Midbrain (tissue), 1 donor: ENCODE measurements around the gene NAALAD2.
"Not testable (repeated sequence)": the region's sequence is repeated elsewhere in the genome, so short reads cannot be mapped to it uniquely, and the experiment has no call there.

Experiments used
- DNase-seq: peaks from one replicate; lab custom pipeline; 2025; lab: John Stamatoyannopoulos, UW

Gene NAALAD2

DNA sequence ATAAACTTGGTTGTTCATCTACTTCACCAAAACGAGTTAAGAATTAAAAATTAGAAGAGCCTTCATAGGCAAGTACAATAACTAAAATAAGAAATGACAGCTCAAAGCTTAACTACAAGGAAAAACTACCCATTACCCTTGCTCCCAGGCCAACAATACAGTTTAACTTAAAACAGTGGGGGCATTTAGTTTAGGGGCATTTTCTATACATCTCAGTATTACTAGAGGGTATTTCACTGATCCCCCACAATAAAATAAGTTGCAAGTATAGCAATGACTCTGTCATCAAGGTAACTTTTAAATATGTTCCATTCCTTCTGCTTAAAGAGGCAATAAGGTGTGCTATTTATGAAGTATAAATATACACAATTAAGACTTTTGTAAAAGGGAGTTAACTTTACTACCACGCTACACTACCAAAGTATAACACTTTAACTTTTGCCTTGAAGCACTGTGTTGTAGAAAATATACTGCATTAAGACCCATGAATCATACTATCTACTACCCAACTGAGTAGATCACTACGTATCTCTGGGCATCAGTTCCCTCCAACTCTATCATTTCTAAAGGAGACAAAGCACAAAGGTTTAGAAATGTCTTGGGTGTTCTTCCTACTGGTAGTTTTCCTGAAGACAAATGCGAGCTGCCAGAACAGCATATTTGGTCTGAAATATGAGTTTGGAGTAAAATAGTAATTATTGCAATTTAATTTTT lies 58.6 kb downstream of the NAALAD2 start:
- DNase-seq, result no peak

DNA sequence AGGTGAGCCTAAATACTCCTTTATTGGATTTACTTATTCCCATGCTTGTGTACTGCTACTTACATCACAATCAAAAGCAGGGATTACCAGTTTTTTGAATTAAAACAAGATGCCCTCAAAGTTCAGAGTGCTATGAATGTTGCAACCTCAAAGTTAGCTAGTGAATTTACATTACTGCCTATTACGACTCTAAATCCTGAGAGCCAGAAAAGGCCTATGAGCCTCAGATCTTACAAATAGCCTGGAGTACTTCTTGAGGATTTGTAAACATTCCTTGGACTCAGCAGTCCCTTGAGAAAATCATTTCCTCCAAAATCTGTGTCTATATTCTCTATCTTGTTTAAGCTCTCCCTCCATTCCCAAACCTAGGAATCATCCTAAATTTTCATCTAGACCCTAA lies 62.9 kb downstream of the NAALAD2 start:
- no peak for DNase-seq

DNA sequence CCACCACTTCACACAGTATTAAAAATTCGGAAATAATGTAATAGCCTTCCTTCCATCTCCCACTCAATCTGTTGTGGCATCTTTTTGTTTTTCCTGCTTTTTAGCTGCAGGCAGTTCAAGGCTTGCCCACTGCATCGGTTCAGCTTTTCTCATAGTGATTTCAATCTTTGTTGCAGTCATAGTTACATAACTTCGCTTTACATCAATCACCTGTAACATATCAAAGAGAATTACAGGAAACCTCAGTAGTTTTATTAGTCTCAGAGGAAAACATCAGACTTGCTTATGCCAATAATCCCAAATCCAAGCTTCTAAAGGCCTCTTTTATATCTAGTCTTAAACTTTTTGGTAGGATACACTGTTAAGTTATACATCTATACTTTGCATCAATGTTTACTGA lies 67.9 kb downstream of the NAALAD2 start:
- DNase-seq, result no peak

DNA sequence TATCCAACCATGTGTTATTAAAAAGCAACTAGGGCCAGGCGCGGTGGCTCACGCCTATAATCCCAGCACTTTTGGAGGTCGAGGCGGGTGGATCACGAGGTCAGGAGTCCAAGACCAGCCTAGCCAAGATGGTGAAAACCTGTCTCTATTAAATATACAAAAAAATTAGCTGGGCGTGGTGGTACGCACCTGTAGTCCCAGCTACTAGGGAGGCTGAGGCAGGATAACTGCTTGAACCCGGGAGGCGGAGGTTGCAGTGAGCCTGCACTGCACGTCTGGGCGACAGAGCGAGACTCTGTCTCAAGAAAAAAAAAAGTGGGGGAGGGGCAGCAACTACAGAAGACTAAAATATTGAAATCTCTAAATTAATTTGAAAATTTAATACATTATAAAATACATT lies 69.9 kb downstream of the NAALAD2 start:
- no peak for DNase-seq

DNA sequence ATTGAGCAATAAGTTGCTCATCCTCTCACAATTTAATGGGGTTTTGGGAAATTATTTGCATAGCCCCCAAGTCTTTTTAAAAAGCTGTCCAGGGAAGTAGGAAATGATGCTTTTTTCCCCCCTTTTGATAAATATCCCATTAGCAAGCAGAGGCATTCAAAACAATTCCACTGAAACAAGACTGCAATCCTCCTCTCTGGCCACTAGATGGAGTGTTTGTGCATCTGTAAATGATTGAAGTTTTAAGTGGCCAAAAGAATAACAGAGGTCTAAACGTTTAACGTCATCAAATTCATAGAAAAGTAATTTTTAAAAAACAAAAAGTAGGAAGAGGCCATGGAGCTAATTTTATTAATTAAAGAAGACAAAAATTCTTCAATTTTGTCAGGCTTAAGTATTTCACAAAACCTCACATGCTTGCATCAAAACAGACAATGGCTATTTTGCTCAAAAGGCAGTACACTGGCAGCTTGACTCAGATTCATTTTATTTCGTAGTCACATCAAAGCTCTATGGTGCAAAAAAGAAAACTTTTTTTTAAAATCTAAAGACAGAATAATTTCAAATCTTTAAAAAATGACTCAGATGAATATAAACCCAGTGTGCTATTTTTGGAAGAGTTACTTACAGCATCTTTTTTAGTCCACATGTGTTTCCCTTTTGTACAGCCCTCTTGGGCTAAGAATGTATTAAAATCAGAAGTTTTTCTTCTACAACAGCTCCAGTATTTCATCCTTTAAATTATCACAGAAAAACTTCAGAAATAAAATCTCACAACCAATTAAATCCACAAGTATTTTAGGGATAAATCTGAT lies 70.6 kb downstream of the NAALAD2 start:
- DNase-seq, result peak; percentile 72

DNA sequence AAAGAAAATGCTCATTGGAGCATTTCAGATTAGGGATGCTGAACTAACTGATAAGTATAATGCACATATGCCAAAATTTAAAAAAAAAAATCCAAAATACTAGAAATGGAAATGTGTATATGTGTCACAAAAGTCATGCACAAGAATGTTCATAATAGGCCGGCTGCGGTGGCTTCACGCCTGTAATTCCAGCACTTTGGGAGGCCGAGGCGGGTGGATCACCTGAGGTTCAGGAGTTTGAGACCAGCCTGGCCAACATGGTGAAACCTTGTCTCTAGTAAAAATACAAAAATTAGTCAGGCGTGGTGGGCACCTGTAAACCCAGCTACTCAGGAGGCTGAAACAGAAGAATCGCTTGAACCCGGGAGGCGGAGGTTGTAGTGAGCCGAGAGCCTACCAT lies 73.5 kb downstream of the NAALAD2 start:
- DNase-seq, result not testable (repeated sequence)

DNA sequence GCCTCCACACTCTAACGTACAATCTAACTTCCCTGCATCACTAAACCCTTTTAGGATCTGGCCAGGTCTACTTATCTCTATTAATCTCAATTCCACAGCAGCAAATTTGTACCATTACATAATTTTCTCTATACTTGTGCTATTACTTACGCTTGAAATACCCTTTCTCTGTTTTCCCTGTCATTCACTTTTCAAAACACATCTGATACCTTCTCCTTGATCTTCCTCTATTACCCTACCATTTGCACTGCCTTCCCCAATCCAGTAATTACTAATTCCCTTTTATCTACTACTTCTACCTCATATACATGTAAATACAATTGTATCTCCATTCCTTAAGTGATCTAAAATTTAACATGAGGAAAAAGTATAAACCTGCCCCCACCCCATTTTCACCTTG lies 74.4 kb downstream of the NAALAD2 start:
- DNase-seq, result no peak

DNA sequence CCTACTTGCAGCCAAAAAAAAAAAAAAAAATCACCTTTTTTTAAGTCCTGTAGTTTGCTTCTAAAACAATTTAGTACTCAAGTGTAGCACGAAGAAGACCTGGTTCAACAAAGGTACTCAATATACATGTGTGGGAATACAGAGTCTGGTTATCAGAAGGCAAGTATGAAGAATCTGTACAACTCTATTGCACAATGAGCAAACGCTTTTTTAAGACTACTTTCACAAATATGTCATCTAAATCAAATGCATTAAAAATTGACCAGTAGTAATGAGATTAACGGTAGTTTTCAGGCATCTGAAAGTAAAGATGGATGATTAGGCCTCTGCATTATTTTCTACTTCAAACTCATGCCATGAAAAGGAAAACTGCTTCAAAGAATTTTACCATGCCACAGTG lies 78.9 kb downstream of the NAALAD2 start:
- DNase-seq, result no peak

DNA sequence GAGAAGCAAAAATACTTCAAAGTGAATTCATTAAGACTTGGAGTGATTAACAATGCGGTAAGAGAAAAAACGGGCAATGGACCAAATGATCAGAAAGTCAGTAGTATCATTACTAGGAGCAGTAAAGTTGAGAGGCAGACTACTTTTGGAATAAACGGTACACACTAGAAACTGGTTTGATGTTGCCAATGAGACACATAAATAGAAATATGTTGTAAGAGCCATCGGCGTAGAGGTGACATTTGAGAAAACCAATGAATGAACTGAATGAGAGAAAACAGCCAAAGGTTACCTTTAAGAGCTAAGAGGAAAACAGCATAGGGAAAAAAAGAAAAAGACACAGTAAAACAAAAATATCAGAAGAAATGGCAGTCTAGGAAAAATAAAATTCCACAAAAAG lies 82.1 kb downstream of the NAALAD2 start:
- no peak for DNase-seq

DNA sequence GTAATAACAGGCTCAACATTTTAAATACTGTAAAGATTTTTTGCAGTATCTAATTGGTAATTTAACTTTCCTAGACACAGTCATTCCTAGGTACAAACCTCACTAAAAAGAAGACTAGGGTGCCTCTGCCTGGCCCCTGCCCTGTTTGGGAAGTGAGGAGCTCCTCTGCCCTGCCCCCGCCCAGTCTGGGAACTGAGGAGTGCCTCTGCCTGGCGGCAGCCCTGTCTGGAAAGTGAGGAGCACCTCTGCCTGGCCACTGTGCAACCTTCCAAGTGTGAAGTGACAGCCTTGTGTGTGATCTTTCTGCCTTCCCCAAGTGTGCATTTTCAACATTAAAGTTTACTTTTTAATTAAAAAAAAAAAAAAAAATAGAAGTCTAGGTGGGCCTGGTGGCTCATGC lies 84.1 kb downstream of the NAALAD2 start:
- DNase-seq, result no peak

DNA sequence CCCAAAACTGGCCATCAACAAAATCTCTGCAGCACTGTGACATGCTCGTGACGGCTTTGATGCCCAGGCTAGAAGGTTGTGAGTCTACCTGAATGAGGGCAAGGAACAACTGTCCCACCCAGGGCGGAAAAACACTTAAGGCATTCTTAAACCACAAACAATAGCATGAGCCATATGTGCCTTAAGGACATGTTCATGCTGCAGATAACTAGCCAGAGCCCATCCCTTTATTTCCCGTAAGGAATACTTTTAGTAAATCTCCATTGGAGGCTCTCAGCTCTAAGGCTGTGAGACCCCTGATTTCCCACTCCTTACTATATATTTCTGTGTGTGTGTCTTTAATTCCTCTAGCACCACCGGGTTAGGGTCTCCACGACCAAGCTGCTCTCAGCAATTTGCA lies 85.0 kb downstream of the NAALAD2 start:
- DNase-seq, result no peak

DNA sequence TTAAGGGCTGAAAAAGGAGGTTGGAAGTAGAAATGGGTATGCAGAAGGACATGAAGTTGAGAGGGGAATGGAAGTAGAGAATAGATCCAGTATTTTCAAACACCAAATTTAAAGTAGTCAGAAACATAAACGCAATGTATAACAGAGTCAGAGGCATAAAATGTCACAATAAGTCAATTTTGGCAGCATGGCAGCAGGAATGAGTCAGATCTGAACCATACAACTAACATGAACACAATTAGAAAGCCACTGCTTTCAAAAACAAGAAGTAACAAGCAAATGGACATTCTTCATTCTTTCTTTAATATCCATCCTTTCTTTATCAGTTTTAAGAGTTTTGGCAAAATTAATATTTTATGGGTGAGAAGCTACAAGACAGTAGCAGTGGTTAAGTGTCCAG lies 85.9 kb downstream of the NAALAD2 start:
- no peak for DNase-seq

DNA sequence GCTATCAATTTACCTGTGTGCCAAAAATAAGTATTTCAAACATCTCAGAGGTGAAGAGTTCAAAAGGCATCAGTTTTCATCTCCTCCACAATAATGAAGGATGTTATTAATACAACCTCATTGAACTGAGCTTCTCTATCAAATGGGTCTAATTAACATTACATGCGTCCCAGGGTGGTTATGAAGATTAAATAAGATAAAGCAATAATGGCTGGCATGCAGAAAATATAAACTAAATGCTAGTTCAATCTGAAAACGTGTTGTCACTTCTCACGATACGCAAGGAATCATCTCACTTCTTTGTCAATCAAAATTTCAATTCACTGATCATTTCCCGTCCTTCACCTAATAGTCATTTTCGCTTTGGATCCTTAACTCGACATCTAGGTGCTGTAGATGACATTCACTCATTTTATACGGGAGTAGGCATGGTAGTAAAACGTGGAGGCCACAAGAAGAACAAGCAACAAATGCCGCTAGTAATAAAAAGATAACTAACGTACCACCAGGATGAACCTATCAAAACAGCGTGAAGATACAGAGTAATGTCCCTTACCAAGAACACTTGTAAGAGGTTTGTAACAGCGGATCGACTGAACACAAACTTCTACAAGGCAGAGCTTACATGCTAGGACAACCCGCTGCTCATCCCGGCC lies 87.5 kb downstream of the NAALAD2 start:
- no peak for DNase-seq

DNA sequence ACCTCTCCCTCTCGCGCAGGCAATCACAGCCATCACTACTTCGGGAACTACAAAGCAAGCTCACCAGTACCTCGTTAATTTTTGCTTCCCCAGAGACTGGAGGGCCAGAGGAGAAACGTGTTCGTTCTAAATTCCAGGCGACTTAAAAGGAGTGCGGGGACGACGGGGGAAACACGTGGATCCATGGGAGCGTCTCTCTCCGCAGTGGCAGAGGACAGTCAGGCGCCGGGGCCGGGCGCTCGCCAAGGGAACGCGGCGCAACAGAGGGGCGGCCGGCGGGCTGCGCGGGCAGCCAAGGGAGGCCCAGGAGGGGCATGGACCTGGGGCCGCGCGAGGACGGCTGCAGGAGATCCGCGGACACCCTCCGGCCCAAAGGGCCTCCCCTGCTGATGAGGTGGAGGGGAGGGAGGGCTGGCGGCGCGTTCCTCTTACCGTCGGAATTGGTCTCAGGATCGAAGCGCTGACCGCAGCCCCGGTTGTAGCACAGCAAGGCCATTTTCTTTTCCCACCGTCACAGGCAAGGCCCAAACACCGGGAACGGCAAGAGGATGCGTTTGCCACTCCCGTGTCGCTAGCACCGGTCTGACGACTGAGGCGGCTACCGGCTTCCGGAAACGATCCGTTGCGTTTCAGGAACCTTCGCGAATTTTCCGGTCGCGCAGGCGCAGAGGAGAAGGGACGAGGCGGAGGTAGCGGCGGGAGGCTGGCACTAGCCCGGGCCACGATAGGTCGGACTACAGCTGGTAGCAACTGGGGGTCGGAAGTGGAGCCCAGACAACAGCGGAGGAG lies 88.2 kb downstream of the NAALAD2 start, which contains the start of gene CHORDC1:
TSS of gene CHORDC1 (minus strand) at position 591 of the 789 bp plus-strand sequence. CDS start at position 496, 95 bp downstream.
- DNase-seq, result peak; percentile 94

DNA sequence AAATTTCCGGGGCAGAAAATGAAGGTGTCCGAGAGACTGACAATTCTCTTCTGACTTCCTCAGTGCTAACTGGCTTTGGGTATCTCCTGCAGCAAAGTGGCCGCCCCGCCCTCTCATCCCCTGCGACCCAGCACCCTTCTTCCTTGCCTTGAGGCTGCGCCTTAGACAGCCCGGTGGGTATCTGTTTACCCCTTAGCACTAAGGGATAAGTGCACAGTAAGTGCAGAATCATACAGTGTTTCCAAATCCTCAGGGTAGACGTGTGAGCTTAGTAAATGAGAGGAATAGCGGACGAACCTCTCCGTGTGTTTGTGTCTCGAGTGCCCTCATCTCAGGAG lies 88.8 kb downstream of the NAALAD2 start:
- peak; percentile 85 for DNase-seq

DNA sequence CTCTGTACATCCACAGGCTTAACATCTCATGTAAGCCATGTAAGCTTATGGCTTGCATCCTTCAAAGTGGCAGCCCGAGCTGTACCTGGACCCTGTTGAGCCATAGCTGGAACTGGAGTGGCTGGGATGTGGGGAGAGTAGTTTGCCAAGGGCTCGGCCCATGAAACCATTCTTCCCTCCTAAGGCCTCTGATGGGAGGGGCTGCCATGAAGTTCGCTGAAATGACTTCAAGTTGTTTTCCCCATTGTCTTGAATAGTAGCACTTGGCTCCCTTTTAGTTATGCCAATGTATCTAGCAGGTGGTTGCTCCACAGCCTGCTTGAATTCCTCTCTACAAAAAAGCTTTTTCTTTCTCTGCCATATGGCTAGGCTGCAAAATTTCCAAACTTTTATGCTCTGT lies 93.6 kb downstream of the NAALAD2 start:
- no peak for DNase-seq

DNA sequence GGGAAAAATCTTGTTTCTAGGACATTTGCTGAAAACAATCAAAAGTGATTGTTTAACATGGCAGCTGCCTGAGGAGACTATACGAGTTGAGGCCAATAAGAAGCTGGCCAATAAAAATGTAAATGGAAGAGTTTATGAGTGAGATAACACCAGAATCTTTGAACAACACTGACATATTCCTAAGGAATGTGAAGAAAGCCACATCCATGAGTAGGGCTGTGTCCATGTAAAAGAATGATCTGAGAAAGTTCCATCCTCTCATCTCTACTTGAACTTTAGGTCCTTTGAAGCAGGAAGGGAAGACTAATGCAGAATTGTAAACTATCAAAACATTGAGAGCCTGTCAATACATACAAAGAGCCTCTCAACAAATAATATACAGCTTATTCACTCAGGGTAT lies 95.3 kb downstream of the NAALAD2 start:
- DNase-seq, result no peak

DNA sequence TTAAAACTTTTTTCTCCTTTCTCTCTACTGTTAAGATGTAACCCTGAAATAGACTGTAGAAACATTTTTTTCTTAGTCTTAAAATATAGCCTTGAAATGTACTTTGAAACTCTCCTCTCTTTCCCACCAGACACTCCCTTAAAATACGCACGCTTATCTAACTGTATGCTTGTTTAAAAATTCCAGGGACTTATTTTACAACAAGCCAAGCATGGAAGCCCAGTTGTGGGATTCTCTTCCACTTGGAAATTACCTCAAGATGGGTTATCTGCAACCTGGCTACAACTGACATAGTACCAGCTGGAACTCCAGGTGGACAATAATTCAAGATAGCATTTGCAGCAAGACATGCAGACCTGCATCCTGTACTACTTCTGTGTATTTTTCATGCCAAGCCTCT lies 100.5 kb downstream of the NAALAD2 start:
- DNase-seq, result no peak

DNA sequence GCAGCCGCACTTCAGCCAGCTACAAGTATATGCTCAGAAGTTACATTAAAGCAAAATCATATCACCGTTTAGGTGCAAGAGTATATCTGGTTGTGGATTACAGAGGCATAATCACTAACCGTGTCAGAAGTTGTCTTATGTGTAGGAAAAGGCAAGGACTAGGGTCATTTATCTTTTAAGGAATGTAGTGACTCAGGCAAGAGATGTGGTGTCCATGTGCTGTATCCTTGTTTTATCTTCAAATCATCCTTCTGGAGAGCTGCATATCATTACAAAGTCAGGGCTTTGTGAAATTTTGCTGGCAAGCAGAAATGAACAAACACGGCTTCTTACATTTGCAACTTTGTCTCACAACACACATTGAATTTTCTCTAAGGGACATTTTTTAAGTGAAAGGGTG lies 101.1 kb downstream of the NAALAD2 start:
- no peak for DNase-seq

DNA sequence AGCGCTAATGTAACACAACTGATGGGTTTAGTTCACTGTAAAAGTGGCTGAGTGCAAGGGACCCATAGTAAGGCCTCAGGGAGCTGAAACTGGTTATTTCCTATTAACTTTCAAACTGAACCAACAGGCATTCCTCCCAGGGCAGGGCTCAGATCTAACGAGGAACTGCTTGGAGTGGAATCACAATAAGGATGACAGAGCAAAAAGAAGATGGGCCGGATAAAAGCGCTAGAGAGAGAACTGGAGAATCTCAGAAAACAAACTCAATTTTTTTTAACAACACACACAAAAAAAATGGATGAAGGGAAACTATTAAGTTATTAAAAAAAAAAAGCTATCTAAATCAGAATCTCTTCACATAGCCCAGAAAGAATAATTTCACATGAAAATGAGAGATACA lies 102.5 kb downstream of the NAALAD2 start:
- no peak for DNase-seq

DNA sequence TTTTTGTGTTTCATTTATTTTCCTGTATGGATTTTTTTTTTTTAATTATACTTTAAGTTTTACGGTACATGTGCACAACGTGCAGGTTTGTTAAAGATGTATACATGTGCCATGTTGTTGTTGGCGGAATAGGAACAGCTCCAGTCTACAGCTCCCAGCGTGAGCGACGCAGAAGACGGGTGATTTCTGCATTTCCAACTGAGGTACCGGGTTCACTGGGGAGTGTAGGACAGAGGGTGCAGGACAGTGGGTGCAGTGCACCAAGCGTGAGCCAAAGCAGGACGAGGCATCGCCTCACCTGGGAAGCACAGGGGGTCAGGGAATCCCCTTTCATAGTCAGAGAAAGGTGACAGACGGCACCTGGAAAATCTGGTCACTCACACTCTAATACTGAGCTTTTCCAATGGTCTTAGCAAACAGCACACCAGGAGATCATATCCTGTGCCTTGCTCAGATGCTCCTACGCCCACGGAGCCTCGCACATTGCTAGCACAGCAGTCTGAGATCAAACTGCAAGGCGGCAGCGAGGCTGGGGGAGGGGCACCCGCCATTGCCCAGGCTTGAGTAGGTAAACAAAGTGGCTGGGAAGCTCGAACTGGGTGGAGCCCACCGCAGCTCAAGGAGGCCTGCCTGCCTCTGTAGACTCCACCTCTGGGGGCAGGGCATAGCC lies 105.6 kb downstream of the NAALAD2 start:
- DNase-seq, result not testable (repeated sequence)

DNA sequence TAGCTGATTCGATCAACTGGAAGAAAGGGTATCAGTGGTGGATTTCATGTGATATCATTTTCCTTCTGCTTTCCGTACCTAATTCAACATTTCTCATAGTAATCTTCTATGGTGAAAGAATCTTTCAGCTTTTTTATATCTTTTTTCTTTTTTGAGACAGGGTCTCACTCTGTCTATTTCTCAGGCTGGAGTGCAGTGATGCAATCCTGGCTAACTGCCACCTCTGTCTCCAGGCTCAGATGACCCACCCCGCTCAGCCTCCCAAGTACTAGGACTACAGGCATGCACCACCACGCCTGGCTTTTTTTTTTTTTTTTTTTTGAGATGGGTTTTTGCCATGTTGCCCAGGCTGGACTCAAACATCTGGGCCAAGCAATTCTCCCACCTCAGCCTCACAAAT lies 107.0 kb downstream of the NAALAD2 start:
- no peak for DNase-seq
